GM18498 (cell line): ENCODE results near the gene LRRN3.
"Not testable (repeated sequence)": the region's sequence is repeated elsewhere in the genome, so short reads cannot be mapped to it uniquely, and the experiment has no call there.

Experiments
- ATAC-seq: cut with Tn5 transposase; IDR thresholded peaks from one replicate; pipeline ENCODE4 v1.9.1; 2021; ENCODE audit warnings: mild to moderate bottlenecking, moderate library complexity; ENCODE audit not compliant: unreplicated experiment

The LRRN3 gene

DNA sequence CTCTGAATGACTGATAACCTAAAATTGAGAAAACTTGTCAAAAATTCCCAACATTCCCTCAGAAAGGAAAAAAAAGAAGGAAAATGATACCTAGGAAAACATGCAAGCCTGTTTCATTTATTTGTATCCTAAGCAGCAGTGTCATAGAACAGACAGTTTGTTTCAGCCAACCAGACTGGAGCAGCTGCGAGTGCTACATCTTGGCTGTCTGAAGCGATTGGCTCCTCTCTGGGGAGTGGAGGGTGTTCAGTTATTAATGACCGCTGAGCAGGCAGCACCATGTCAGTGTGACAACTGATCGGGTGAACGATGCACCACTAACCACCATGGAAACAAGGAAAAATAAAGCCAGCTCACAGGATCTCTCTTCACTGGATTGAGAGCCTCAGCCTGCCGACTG lies at the start of gene LRRN3:
Gene LRRN3, plus strand, starts transcription at position 282 of the 400 bp plus-strand sequence. CDS start 31,646 bp downstream, outside the sequence.
- no peak for ATAC-seq

GRCh38 chr7:111041577-111041976 lies 49.4 kb upstream of the LRRN3 start:
- no peak for ATAC-seq

GRCh38 chr7:111042842-111043241 lies 48.1 kb upstream of the LRRN3 start:
- ATAC-seq, result no peak

DNA sequence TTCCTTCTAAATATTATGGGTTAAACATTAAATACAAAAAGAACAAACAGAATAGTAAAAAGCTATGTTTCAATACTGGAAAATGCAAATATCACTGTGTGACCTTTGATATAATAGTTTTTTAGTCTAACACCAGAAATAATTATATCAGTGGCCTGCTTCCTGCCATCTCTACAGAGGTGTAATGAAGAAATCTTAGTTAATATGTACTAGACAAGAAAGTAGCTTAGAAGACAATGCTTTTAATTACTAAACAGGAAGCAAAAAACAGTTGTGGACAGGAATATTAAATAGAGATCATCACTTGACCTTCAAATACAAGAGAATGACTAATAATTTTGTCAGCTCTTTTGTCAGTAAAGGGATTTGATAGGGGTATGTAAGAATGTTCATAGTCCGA lies 47.4 kb upstream of the LRRN3 start:
- peak; percentile 91 for ATAC-seq

- ATAC-seq, result no peak
Observed at GRCh38 chr7:111045449-111045848, 45.5 kb upstream of the LRRN3 start.

DNA sequence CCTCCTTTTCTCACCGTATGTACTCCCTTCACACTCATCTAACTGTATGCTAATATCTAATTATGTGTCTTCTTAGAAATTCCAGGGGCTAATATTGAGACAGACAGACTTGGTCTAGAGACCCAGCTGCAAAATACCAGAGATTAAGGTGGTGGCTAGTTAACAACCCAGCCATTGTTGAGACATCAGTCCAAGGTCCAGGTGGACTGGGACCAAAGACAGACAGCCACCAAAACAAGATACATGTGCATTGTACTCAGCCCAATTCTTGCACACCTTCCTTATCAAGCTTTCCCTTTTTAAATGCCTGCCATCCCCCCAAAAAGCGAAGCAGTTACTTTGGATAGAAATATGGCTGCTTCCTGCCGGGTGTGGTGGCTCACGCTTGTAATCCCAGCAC lies 43.3 kb upstream of the LRRN3 start:
- no peak for ATAC-seq

GRCh38 chr7:111049971-111050680 lies 40.8 kb upstream of the LRRN3 start:
- no peak for ATAC-seq

DNA sequence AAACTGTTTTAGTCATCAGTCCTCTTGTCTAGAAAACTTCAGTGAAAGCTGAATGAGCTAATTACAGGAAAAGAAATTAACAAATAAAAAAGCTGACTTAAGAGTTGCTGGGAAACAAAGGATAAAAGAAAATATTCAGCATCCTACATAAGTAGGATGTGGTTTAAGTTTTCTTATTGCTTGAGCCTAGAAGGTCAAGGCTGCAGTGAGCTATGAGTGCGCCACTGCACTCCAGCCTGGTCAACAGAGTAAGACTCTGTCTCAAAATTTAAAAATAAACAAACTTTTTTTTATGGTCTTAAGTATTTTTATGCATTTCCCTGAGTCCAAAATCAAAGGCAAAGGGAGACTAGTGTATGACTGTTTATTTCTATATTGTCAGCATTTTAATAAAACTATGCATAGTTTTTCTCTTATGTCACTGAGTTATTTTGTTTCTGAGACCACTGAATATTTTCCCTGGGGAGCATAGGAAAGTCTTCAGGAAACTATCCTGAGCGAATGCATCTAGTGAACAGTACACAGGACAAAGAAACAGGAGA lies 40.0 kb upstream of the LRRN3 start:
- ATAC-seq, result no peak

GRCh38 chr7:111051832-111052231 lies 39.1 kb upstream of the LRRN3 start:
- ATAC-seq, result no peak

GRCh38 chr7:111053035-111053434 lies 37.9 kb upstream of the LRRN3 start:
- ATAC-seq, result no peak

DNA sequence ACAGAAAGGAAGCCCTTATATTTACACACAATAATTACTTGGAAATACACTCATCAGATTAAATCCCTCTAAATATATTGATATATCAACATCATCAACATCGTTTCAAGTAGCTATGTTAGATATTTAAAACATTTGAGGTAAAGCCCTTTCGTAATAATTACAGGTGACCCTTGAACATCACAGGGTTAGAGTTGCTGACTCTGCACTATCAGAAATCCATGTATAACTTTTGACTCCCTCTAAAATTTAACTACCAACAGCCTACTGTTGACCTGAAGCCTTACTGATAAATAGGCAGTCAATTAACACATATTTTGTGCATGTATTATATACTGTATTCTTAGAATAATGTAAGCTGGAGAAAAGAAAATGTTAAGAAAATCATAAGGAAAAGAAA lies 34.6 kb upstream of the LRRN3 start:
- ATAC-seq, result no peak

DNA sequence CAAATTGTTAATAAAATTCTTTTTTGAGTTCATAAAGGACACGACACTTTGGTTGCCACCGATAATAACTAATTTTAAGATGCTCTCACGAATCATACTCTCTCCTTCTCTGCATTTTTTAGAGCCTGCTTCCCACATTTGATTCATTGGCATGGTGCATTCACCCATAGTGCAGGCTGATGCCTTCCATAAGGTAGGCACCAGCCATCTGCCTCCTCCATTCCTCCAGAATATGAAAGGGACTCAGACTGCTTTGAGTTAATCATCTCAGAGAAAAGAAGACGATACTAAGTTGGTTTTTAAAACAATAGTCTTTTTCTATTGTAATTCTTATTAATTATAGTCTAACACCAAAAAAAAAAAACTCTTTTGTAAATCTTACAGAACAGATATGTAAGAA lies 33.9 kb upstream of the LRRN3 start:
- ATAC-seq, result no peak

- ATAC-seq, result no peak
Observed at GRCh38 chr7:111059833-111060232, 31.1 kb upstream of the LRRN3 start.

GRCh38 chr7:111063166-111063565 lies 27.8 kb upstream of the LRRN3 start:
- ATAC-seq, result no peak

DNA sequence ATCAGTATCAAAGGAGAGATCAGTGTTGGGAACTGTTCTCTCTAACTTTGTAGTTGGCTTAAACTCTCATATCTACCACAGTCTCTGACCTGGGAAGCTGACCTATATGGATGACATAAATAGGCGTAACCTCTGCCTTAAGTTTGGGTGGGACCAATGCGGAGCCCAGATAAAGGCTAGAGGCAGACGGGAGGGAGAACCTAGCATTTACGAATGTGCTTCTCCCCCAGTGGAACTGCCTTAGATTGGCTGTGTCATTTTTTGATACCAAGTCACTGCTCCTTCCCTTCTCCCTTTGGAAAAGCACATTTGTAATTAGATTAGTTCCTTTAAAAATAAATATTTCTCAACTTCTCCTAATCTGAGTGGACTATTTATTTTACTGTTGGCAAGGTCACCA lies 23.7 kb upstream of the LRRN3 start:
- ATAC-seq, result no peak

- no peak for ATAC-seq
Observed at GRCh38 chr7:111067682-111068081, 23.2 kb upstream of the LRRN3 start.

- ATAC-seq, result no peak
Observed at GRCh38 chr7:111068618-111069017, 22.3 kb upstream of the LRRN3 start.

DNA sequence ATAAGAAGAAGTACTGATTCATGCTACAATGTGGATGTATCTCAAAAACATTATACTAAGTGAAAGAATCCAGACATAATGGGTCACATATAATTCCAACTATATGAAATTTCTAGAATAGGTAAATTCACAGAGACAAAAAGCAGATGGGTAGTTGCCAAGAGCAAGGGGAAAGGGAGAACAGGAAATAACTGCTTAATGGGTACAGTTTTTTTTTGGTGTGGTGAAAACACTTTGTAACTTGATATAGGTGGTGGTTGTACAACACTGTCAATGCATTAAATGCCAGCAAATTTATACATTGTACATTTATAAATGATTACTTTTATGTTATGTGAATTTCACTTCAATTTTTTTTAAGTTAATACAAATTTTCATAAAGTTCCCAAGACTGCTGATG lies 19.4 kb upstream of the LRRN3 start:
- no peak for ATAC-seq

- not testable (repeated sequence) for ATAC-seq
Observed at GRCh38 chr7:111072658-111073057, 18.3 kb upstream of the LRRN3 start.

- ATAC-seq, result no peak
Observed at GRCh38 chr7:111074071-111074747, 16.7 kb upstream of the LRRN3 start.

DNA sequence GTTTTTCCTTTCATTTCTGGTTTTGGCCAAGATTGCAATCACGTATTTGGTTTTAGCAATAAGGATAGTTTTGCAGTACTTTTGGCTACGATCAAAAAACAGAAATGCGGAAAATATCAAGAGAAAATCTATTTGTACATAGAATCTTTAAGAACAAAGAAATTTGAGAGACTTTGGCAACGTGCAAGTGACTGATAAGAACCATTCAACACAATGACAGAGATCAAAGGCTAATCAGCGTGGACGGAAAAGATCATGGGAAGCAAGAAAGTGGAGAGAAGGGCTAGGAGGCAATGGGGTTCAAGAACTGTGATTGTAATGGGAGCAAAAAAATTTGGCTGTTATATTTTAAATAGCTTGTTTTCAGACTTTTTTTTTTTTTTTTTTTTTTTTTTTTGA lies 16.2 kb upstream of the LRRN3 start:
- no peak for ATAC-seq

DNA sequence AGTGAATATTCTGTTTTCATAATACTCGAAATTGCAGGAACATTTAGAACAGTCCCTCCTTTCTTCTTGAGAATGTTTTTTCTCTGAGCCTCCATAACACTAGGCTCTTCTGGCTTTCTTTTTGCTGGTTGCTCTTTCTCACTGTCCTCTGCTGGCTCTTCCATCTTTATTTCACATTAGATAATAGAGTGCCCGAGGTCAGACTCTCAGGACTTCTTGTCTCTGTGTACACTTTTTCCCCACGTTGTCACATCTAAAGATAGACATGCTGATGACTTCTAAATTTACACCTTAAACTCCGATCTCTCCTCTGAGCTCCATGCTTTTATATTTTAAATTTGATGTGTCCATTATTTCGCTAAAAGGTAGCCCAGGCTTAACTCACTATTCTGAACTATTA lies 15.4 kb upstream of the LRRN3 start:
- no peak for ATAC-seq
